HG03439 (cell line): ENCODE results near the gene PAPSS2.

Experiments used
- ATAC-seq: cut with Tn5 transposase; IDR thresholded peaks from one replicate; pipeline ENCODE4 v1.9.1; 2021; ENCODE audit warnings: mild to moderate bottlenecking, moderate library complexity; ENCODE audit not compliant: unreplicated experiment

Gene PAPSS2

DNA sequence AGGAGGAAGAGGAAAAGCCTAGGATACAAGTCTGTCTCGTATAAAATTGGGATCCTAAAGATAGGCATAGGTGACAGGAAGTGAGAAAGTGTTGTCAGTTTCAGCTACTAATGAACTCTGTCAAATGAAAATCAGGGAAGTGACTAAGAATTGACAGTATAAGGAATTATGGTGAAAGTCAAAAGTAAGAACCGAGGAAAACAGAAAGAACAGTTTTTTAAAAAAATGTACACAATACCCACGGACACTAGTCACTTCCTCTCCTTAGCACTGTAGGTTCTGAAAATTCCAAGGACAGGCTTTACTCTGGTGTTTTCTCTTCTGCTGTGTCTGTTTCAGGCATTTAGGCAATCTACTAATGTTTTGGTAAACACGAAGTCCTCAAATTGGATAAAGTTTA, 116.1 kb downstream of the PAPSS2 start:
- ATAC-seq: no peak

GRCh38 chr10:87776328-87776727, 116.7 kb downstream of the PAPSS2 start:
- ATAC-seq: no peak

DNA sequence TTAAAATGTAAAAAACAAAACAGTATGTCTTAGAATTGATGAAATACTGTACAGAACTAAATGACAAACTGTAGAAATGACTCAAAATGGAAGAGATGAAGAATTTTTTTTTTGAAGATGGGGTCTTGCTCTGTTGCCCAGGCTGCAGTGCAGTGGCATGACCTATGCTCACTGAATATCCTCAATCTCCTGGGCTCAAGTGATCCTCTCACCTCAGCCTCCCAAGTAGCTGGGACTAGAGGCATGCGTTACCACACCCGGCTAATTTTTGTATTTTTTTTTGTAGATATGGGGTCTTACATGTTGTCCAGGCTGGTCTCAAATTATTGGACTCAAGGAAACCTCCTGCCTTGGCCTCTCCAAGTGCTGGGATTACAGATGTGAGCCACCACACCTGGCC, 121.9 kb downstream of the PAPSS2 start:
- no peak for ATAC-seq

DNA sequence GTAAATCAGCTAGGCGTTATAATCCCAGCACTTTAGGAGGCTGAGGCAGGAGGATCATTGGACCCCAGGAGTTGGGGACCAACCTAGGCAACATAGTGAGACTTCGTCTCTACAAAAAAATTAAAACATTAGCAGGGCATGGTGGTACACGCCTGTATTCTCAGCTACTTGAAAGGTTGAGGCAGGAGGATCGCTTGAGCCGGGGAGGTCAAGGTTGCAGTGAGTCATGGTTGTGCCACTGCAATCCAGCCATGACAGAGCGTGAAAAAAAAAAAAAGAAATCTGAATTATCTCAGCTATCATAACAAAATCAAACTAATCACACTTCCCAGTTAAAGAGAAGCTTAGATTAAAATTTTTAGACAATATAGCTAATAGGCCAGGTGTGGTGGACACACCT, 123.0 kb downstream of the PAPSS2 start:
- ATAC-seq: no peak

GRCh38 chr10:87786421-87786820, 126.7 kb downstream of the PAPSS2 start:
- no peak for ATAC-seq

- no peak for ATAC-seq
Observed at GRCh38 chr10:87790185-87790584, 130.5 kb downstream of the PAPSS2 start.

GRCh38 chr10:87794285-87794684, 134.6 kb downstream of the PAPSS2 start:
- ATAC-seq: peak; percentile 65
